PC-3 (cell line): ENCODE measurements around the gene ILDR2. TPM values are rescaled to one million over a fixed set of nuclear protein-coding genes. Genes with fewer than 3 reads are reported as not detected.

ENCODE experiments used
- ATAC-seq: fragments of 200-7000 bp; cut with Tn5 transposase; 2 replicates; pipeline ENCODE4 v1.9.1; 2020; ENCODE audit warnings: mild to moderate bottlenecking, moderate library complexity
- BruUV-seq: library from RNA; stranded (reverse); fragments of 400-500 nt; replicated peaks from 2 replicates; lab custom pipeline; 2021; lab: Mats Ljungman, UMichigan
- CTCF ChIA-PET: fragments of 300-600 bp; sonication (Branson Sonifier 250); formaldehyde crosslinking; loops from one replicate; lab custom pipeline; 2022; ENCODE audit warnings: antibody characterized with exemption; lab: Charles Lee
- POLR2A ChIA-PET: fragments of 300-600 bp; sonication (Branson Sonifier 250); formaldehyde crosslinking; loops from one replicate; lab custom pipeline; 2022; ENCODE audit warnings: antibody characterized with exemption; ENCODE audit not compliant: unreplicated experiment; lab: Charles Lee
- DNase-seq: peaks from one replicate; pipeline ENCODE4 v3.0.0-alpha.2; 2015
- H2AFZ ChIP-seq: fragments of 300-600 bp; sonication (generic); 2 replicates; pipeline ENCODE4 v1.6.0; 2016; ENCODE audit warnings: antibody characterized with exemption, low read length
- H3F3A ChIP-seq: fragments of 300-600 bp; sonication (generic); one replicate; pipeline ENCODE4 v1.6.0; 2017; ENCODE audit warnings: antibody characterized with exemption, low read length, control low read depth, mild to moderate bottlenecking; ENCODE audit not compliant: unreplicated experiment
- H3K27ac ChIP-seq: fragments of 300-600 bp; sonication (generic); 2 replicates; pipeline ENCODE4 v1.5.1; 2016; ENCODE audit warnings: mild to moderate bottlenecking, low read length
- H3K27me3 ChIP-seq: fragments of 300-600 bp; sonication (generic); 2 replicates; pipeline ENCODE4 v1.6.1; 2016; ENCODE audit warnings: low read length, mixed read lengths
- H3K36me3 ChIP-seq: fragments of 300-600 bp; sonication (generic); 2 replicates; pipeline ENCODE4 v1.6.1; 2016; ENCODE audit warnings: low read depth, mixed run types, low read length, mixed read lengths
- H3K4me1 ChIP-seq: fragments of 300-600 bp; sonication (generic); 2 replicates; pipeline ENCODE4 v1.5.1; 2016; ENCODE audit warnings: low read length; ENCODE audit not compliant: insufficient read depth
- H3K4me2 ChIP-seq: fragments of 300-600 bp; sonication (generic); 2 replicates; pipeline ENCODE4 v1.6.0; 2016; ENCODE audit warnings: low read length
- H3K4me3 ChIP-seq: fragments of 300-600 bp; sonication (generic); 2 replicates; pipeline ENCODE4 v1.5.1; 2016; ENCODE audit warnings: mild to moderate bottlenecking, low read length, mixed read lengths
- H3K79me2 ChIP-seq: fragments of 300-600 bp; sonication (generic); 2 replicates; pipeline ENCODE4 v1.6.1; 2017; ENCODE audit warnings: low read length, mixed read lengths
- H3K9ac ChIP-seq: fragments of 300-600 bp; sonication (generic); 2 replicates; pipeline ENCODE4 v1.6.0; 2016; ENCODE audit warnings: mild to moderate bottlenecking, low read length
- H3K9me2 ChIP-seq: fragments of 300-600 bp; sonication (generic); replicated peaks from 2 replicates; pipeline ENCODE4 v1.6.1; 2016; ENCODE audit warnings: mixed run types, low read length, mixed read lengths
- H3K9me3 ChIP-seq: fragments of 300-600 bp; sonication (generic); 2 replicates; pipeline ENCODE4 v1.6.1; 2016; ENCODE audit warnings: low read length, mixed read lengths
- H4K20me1 ChIP-seq: fragments of 300-600 bp; sonication (generic); 2 replicates; pipeline ENCODE4 v1.6.1; 2016; ENCODE audit warnings: low read length, mixed read lengths
- CTCF ChIP-seq: fragments of 300-600 bp; sonication (generic); conservative IDR thresholded peaks from 2 replicates; pipeline ENCODE4 v1.5.1; 2017; ENCODE audit warnings: antibody characterized with exemption, low read depth, mild to moderate bottlenecking, low read length
- EZH2 ChIP-seq: fragments of 300-600 bp; sonication (generic); IDR thresholded peaks from one replicate; pipeline ENCODE4 v1.6.1; 2017; ENCODE audit warnings: antibody characterized with exemption, mild to moderate bottlenecking, low read length; ENCODE audit not compliant: unreplicated experiment
- EZH2phosphoT487 ChIP-seq: fragments of 300-600 bp; sonication (generic); IDR thresholded peaks from 2 replicates; pipeline ENCODE4 v1.6.1; 2018; ENCODE audit warnings: mild to moderate bottlenecking, antibody characterized with exemption, low read length, borderline replicate concordance
- intact Hi-C: fragments of 100-400 bp; cut with micrococcal nuclease; formaldehyde crosslinking; loops from 2 replicates; pipeline ENCODE4 v1.9.0; 2023
- total RNA-seq: library from RNA; depleted of rRNA; stranded (reverse); fragments of >200 nt; gene quantifications from 2 replicates; pipeline ENCODE4 v1.2.3, GENCODE V29; 2014

Gene ILDR2
- total RNA-seq, 1 experiment from 2014 or later = not detected

GRCh38 chr1:166937329-166937728 lies 38.0 kb downstream of the ILDR2 start:
- H3K9me2 ChIP-seq = no peaks in the 10 kb centered on the region
- no peak overlapping the region for H2AFZ ChIP-seq
- TF ChIP-seq CTCF (no peak), EZH2phosphoT487 (no peak), EZH2 (no peak)
- H3K27ac ChIP-seq = no peak overlapping the region
- H4K20me1 ChIP-seq = no peaks in the 10 kb centered on the region
- H3K36me3 ChIP-seq = no peaks in the 10 kb centered on the region
- POLR2A ChIA-PET = no interaction called here
- no TSS peak for BruUV-seq
- ATAC-seq (no peak), DNase-seq (no peak)
- H3K4me3 ChIP-seq = no peak overlapping the region
- no peak overlapping the region for H3K4me2 ChIP-seq
- no peaks in the 10 kb centered on the region for H3K4me1 ChIP-seq
- H3K9me3 ChIP-seq = no peaks in the 10 kb centered on the region
- intact Hi-C loops = no loop called here
- no peaks in the 10 kb centered on the region for H3F3A ChIP-seq
- peaks cover 87% of the 10 kb centered on the region for H3K27me3 ChIP-seq
- no peaks in the 10 kb centered on the region for H3K79me2 ChIP-seq
- no peak overlapping the region for H3K9ac ChIP-seq
- CTCF ChIA-PET = no interaction called here

DNA sequence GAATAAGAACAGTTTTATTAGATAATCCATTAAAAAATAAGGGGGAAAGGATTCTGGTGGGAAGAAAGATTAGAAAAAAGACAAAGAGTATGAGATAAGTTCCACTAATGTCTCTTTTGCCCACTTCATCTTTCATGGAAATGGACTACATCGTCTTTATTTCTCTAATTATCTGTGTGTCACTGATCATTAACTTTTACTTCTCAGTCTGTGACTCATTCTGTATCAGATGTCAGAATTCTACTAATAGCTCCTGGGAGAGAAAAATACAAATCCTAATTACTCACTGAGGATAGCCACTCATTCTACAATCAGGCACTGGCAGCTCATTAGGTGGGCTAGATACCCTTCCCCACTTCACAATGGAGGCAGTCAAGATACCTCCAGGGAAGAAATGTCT lies 41.7 kb downstream of the ILDR2 start:
- H3K9me2 ChIP-seq = no peaks in the 10 kb centered on the region
- H4K20me1 ChIP-seq = no peaks in the 10 kb centered on the region
- H3K9me3 ChIP-seq = no peaks in the 10 kb centered on the region
- no TSS peak for BruUV-seq
- no peaks in the 10 kb centered on the region for H3K36me3 ChIP-seq
- ATAC-seq (no peak), DNase-seq (peak; percentile 37)
- CTCF ChIA-PET = no interaction called here
- no peaks in the 10 kb centered on the region for H3F3A ChIP-seq
- H3K4me3 ChIP-seq = no peak overlapping the region
- POLR2A ChIA-PET = no interaction called here
- H3K4me1 ChIP-seq = no peaks in the 10 kb centered on the region
- no peak overlapping the region for H3K4me2 ChIP-seq
- H3K79me2 ChIP-seq = no peaks in the 10 kb centered on the region
- TF ChIP-seq EZH2 = no peak
- TF ChIP-seq CTCF = no peak
- TF ChIP-seq EZH2phosphoT487 = no peak
- H3K27me3 ChIP-seq = peaks cover 87% of the 10 kb centered on the region
- H3K27ac ChIP-seq = no peak overlapping the region
- no peak overlapping the region for H2AFZ ChIP-seq
- H3K9ac ChIP-seq = no peak overlapping the region
- intact Hi-C loops = no loop called here

- no TSS peak for BruUV-seq
- no peak for ATAC-seq
- CTCF ChIA-PET = no interaction called here
These were observed 42.2 kb downstream of the ILDR2 start for GRCh38 chr1:166933140-166933539.

More at GRCh38 chr1:166933140-166933539, 42.2 kb downstream of the ILDR2 start:
- Histone ChIP-seq H3K9me3 (no peaks in the 10 kb centered on the region), H3K4me3 (no peak overlapping the region), H3K9me2 (no peaks in the 10 kb centered on the region), H3K27me3 (peaks cover 85% of the 10 kb centered on the region), H3K4me2 (no peak overlapping the region), H3K36me3 (no peaks in the 10 kb centered on the region), H4K20me1 (no peaks in the 10 kb centered on the region), H3K79me2 (no peaks in the 10 kb centered on the region), H3K9ac (no peak overlapping the region), H3F3A (no peaks in the 10 kb centered on the region), H3K27ac (no peak overlapping the region), H3K4me1 (no peaks in the 10 kb centered on the region), H2AFZ (no peak overlapping the region)
- no peak for DNase-seq
- POLR2A ChIA-PET = no interaction called here
- intact Hi-C loops = no loop called here
- TF ChIP-seq EZH2phosphoT487 (no peak), CTCF (no peak), EZH2 (no peak)
